Lower lobe of right lung (tissue), 2 donors: ENCODE data around the gene CEACAM21. TPM values are rescaled to one million over a fixed set of nuclear protein-coding genes. Genes with fewer than 3 reads are reported as not detected.

ENCODE experiments used
- ATAC-seq, 2 donors: fragments of 200-7000 bp; cut with Tn5 transposase; one replicate each; pipeline ENCODE4 v1.9.1; 2020 to 2022; ENCODE audit warnings: mild to moderate bottlenecking in 2 of 2, moderate library complexity in 2 of 2
- DNase-seq: peaks from one replicate; pipeline ENCODE4 v3.0.0-alpha.2; 2020
- H3K27ac ChIP-seq: fragments of 200-600 bp; one replicate; pipeline ENCODE4 v1.8.0; 2022
- H3K27me3 ChIP-seq: fragments of 200-600 bp; one replicate; pipeline ENCODE4 v1.8.0; 2022; ENCODE audit warnings: low read depth
- H3K36me3 ChIP-seq: fragments of 200-600 bp; one replicate; pipeline ENCODE4 v1.8.0; 2022; ENCODE audit warnings: mild to moderate bottlenecking
- H3K4me1 ChIP-seq: fragments of 200-600 bp; one replicate; pipeline ENCODE4 v1.8.0; 2022
- H3K4me3 ChIP-seq: fragments of 200-600 bp; one replicate; pipeline ENCODE4 v1.8.0; 2022; ENCODE audit warnings: mild to moderate bottlenecking
- H3K9me3 ChIP-seq: fragments of 200-600 bp; one replicate; pipeline ENCODE4 v1.8.0; 2022
- intact Hi-C: fragments of 100-400 bp; cut with DNase I; formaldehyde crosslinking; loops from one replicate; pipeline ENCODE4 v1.11.0; 2022
- long read RNA-seq: library from polyadenylated mRNA; unstranded; transcript quantifications from one replicate; pipeline ENCODE4 v2.0.0, GENCODE V29; 2021
- total RNA-seq: library from RNA; stranded (reverse); fragmentation: NEBNext Ultra II Directional; extraction: Animal tissue kit (Norgen Biotek cat#: 25700); gene quantifications from one replicate; pipeline ENCODE4 v1.2.1, GENCODE V29; 2021
- TF ChIP-seq, protein P1 (sequence below): fragments of 200-600 bp; IDR thresholded peaks from one replicate; pipeline ENCODE4 v1.8.0; 2022; ENCODE audit warnings: antibody characterized with exemption, mild to moderate bottlenecking
- donor health status: DM: no; HTN: yes; CAD: no; lungs with severe emphysema.

CEACAM21 gene
- total RNA-seq: 28.8 TPM
- long read RNA-seq, transcript CEACAM21-201 (7 exons, 1,300 nt): major isoform, 9 of 21 reads
- long read RNA-seq, partial matches to known transcripts: 2 of 21 reads
- long read RNA-seq, other reads (novel, unspliced or antisense): 8 of 21 reads

- peaks cover 4% of the 10 kb centered on the region for H3K36me3 ChIP-seq
- peak within 1 kb of the TSS; percentile 76 for H3K27ac ChIP-seq
- intact Hi-C loops: no loop called here
- H3K27me3 ChIP-seq: peaks cover 5% of the 10 kb centered on the region
- ATAC-seq (peak; percentile 94 to 95), DNase-seq (peak; percentile 86)
- peak within 1 kb of the TSS; percentile 39 for H3K4me3 ChIP-seq
- TF ChIP-seq, protein P1, sequence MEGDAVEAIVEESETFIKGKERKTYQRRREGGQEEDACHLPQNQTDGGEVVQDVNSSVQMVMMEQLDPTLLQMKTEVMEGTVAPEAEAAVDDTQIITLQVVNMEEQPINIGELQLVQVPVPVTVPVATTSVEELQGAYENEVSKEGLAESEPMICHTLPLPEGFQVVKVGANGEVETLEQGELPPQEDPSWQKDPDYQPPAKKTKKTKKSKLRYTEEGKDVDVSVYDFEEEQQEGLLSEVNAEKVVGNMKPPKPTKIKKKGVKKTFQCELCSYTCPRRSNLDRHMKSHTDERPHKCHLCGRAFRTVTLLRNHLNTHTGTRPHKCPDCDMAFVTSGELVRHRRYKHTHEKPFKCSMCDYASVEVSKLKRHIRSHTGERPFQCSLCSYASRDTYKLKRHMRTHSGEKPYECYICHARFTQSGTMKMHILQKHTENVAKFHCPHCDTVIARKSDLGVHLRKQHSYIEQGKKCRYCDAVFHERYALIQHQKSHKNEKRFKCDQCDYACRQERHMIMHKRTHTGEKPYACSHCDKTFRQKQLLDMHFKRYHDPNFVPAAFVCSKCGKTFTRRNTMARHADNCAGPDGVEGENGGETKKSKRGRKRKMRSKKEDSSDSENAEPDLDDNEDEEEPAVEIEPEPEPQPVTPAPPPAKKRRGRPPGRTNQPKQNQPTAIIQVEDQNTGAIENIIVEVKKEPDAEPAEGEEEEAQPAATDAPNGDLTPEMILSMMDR: no peak
- H3K9me3 ChIP-seq: peaks cover 3% of the 10 kb centered on the region
- peaks cover 7% of the 10 kb centered on the region for H3K4me1 ChIP-seq
Observed at GRCh38 chr19:41575998-41576397, at the start of gene CEACAM21. Gene CEACAM21, plus strand, starts transcription at chr19:41576166. Its CDS starts 109 bp downstream, at chr19:41576275.

- Histone ChIP-seq H3K9me3 (no peaks in the 10 kb centered on the region), H3K36me3 (no peaks in the 10 kb centered on the region), H3K4me3 (no peak overlapping the region), H3K27me3 (peaks cover 8% of the 10 kb centered on the region), H3K4me1 (peaks cover 23% of the 10 kb centered on the region), H3K27ac (no peak overlapping the region)
- ATAC-seq (no peak), DNase-seq (no peak)
- intact Hi-C loops: no loop called here
- TF ChIP-seq, protein P1: no peak
Observed at GRCh38 chr19:41527089-41527488, 48.9 kb upstream of the CEACAM21 start.

- DNase-seq: no peak
Observed at GRCh38 chr19:41528106-41528505, 47.9 kb upstream of the CEACAM21 start.

DNA sequence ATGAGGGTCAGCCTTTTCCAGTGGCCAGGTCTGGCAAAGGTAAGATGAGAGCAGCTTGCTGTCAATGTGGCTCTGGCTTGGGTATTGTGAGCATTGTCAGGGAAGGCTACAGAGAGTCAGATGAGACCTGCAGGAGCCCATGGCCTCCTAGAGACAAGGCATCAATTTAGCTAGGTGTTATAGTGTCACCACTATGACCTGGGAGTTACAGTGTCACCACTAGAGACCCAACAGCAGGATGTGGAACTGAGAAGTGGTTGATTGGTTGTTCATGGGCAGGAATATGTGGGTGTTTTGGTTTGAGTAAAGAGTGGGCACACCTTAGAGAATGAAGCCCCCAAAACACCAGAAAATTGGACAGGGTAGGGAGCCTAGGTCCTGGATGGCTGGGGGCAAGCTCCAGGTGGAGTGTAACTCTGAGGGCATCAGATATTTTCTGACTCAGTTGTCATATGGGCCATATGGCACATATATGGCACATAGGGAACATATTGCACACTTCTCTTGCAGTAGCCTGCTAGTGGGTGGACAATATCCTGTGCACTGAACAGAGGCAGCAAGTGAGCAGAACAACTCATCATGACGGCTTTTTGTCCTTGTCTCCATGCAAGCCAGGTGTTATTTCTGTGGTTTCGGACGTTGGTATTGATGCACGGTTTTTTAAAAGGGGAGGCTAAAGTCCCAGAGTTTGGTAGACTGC, 46.3 kb upstream of the CEACAM21 start:
- no peak for ATAC-seq
- intact Hi-C loops: no loop called here
- TF ChIP-seq, protein P1: no peak
- peaks cover 4% of the 10 kb centered on the region for H3K27me3 ChIP-seq
- H3K4me3 ChIP-seq: no peak overlapping the region
- H3K9me3 ChIP-seq: no peaks in the 10 kb centered on the region
- H3K27ac ChIP-seq: no peak overlapping the region
- DNase-seq: no peak
- H3K4me1 ChIP-seq: peaks cover 48% of the 10 kb centered on the region
- no peaks in the 10 kb centered on the region for H3K36me3 ChIP-seq

More at GRCh38 chr19:41528106-41528505, 47.9 kb upstream of the CEACAM21 start:
- Histone ChIP-seq H3K27me3 (peaks cover 7% of the 10 kb centered on the region), H3K4me3 (no peak overlapping the region), H3K9me3 (no peaks in the 10 kb centered on the region), H3K27ac (no peak overlapping the region), H3K4me1 (peaks cover 33% of the 10 kb centered on the region), H3K36me3 (no peaks in the 10 kb centered on the region)
- TF ChIP-seq, protein P1: no peak
- no peak for ATAC-seq
- intact Hi-C loops: no loop called here

- Histone ChIP-seq H3K36me3 (no peaks in the 10 kb centered on the region), H3K27ac (peak overlapping the region; percentile 86), H3K4me3 (no peak overlapping the region), H3K27me3 (no peaks in the 10 kb centered on the region), H3K9me3 (no peaks in the 10 kb centered on the region), H3K4me1 (peaks cover 53% of the 10 kb centered on the region)
- DNase-seq: no peak
- TF ChIP-seq, protein P1: no peak
- ATAC-seq: no peak
- intact Hi-C loops: no loop called here
Observed at GRCh38 chr19:41530184-41530534, 45.8 kb upstream of the CEACAM21 start.
